ENCODE measurements around the gene NR1D1.

DNA sequence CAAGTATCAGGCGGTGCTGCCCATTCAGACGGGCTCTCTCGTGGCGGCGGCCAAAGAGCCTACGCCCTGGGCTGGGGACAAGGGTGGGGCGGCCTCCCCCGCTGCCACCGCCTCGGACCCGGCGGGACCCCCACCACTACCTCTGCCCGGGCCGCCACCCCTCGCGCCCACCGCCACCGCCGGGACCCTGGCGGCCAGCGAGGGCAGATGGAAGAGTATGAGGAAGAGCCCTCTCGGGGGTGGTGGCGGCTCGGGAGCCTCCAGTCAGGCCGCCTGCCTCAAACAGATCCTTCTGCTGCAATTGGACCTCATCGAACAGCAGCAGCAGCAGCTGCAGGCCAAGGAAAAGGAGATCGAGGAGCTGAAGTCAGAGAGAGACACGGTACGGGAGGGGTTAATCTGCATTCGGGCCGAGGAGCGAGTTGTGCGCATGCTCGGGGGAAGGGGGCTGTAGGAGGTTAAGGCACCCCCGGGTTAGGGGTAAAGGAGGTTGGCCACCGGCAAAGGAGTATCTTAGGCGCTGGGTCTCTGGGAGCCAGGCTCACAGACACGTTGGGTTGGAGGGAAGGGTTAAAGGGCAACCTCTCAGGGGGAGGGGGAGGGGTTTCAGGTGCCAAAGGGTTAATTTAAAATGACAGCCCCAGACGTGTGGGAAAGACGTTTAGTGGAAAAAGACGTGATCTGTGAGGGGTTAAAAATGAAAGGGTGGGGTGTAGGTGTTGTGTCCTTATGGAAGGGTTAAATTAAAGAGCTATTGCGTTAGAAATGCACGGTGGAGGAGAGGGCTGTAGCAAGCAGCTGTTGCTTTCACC, 22.8 kb upstream of the NR1D1 start:
- no peak for TF ChIP-seq TCF7L2 (IDR thresholded peaks at IDR 0.05; ENCODE audit: low read depth, low read length)
- TF ChIP-seq, protein P1, sequence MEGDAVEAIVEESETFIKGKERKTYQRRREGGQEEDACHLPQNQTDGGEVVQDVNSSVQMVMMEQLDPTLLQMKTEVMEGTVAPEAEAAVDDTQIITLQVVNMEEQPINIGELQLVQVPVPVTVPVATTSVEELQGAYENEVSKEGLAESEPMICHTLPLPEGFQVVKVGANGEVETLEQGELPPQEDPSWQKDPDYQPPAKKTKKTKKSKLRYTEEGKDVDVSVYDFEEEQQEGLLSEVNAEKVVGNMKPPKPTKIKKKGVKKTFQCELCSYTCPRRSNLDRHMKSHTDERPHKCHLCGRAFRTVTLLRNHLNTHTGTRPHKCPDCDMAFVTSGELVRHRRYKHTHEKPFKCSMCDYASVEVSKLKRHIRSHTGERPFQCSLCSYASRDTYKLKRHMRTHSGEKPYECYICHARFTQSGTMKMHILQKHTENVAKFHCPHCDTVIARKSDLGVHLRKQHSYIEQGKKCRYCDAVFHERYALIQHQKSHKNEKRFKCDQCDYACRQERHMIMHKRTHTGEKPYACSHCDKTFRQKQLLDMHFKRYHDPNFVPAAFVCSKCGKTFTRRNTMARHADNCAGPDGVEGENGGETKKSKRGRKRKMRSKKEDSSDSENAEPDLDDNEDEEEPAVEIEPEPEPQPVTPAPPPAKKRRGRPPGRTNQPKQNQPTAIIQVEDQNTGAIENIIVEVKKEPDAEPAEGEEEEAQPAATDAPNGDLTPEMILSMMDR (IDR thresholded peaks at IDR 0.05), result no peak
